WTC11 (cell line): ENCODE data around the gene RNF10. TPM values are rescaled to one million over a fixed set of nuclear protein-coding genes. Genes with fewer than 3 reads are reported as not detected.

Experiments
- ATAC-seq: fragments of 200-7000 bp; cut with Tn5 transposase; 2 replicates; pipeline ENCODE4 v1.10.0; 2021; ENCODE audit warnings: mild to moderate bottlenecking, moderate library complexity
- CTCF ChIA-PET: fragments of 300-600 bp; sonication (Branson Sonifier 250); formaldehyde crosslinking; loops from one replicate; lab custom pipeline; 2021; ENCODE audit warnings: antibody characterized with exemption; lab: Charles Lee
- POLR2A ChIA-PET: fragments of 350-600 bp; sonication (Branson Sonifier 250); formaldehyde crosslinking; loops from one replicate; lab custom pipeline; 2021; ENCODE audit warnings: antibody characterized with exemption; lab: Charles Lee
- DNase-seq: peaks from one replicate; pipeline ENCODE4 v3.0.0; 2021; ENCODE audit warnings: low spot score
- H3K27ac Mint-ChIP-seq: 2 replicates; pipeline ENCODE4 v1.8.0; 2021; ENCODE audit warnings: mixed read lengths
- H3K27me3 Mint-ChIP-seq: 2 replicates; pipeline ENCODE4 v1.8.0; 2021; ENCODE audit warnings: low read depth, mild to moderate bottlenecking, moderate library complexity, mixed read lengths
- H3K36me3 Mint-ChIP-seq: 2 replicates; pipeline ENCODE4 v1.8.0; 2021; ENCODE audit warnings: mixed read lengths
- H3K4me1 Mint-ChIP-seq: 2 replicates; pipeline ENCODE4 v1.8.0; 2022; ENCODE audit warnings: mixed read lengths
- H3K4me3 Mint-ChIP-seq: 2 replicates; pipeline ENCODE4 v1.8.0; 2021; ENCODE audit warnings: mild to moderate bottlenecking, moderate library complexity, mixed read lengths
- H3K9me3 Mint-ChIP-seq: 2 replicates; pipeline ENCODE4 v1.8.0; 2021; ENCODE audit warnings: mixed read lengths
- ATF1 ChIP-seq: sonication (generic); formaldehyde crosslinking; IDR thresholded peaks from 2 replicates; pipeline ENCODE4 v1.8.1; 2023; ENCODE audit warnings: mild to moderate bottlenecking, moderate library complexity, missing genetic modification reagents
- ATF6 ChIP-seq: sonication (generic); formaldehyde crosslinking; IDR thresholded peaks from 2 replicates; pipeline ENCODE4 v1.8.1; 2023; ENCODE audit warnings: mild to moderate bottlenecking, missing genetic modification reagents
- CBFB ChIP-seq: sonication (generic); formaldehyde crosslinking; IDR thresholded peaks from 2 replicates; pipeline ENCODE4 v1.8.1; 2022; ENCODE audit warnings: mild to moderate bottlenecking, low read depth, missing genetic modification reagents
- CDX4 ChIP-seq: fragments of 250-450 bp; sonication (Bioruptor Pico); IDR thresholded peaks from 2 replicates; pipeline ENCODE4 v1.9.0; 2021; ENCODE audit warnings: moderate library complexity, mild to moderate bottlenecking, inconsistent platforms, borderline replicate concordance
- CREM ChIP-seq: sonication (generic); formaldehyde crosslinking; IDR thresholded peaks from 2 replicates; pipeline ENCODE4 v1.8.1; 2022; ENCODE audit warnings: mild to moderate bottlenecking, missing genetic modification reagents, moderate library complexity
- E2F1 ChIP-seq: sonication (generic); formaldehyde crosslinking; IDR thresholded peaks from 2 replicates; pipeline ENCODE4 v1.8.0; 2022; ENCODE audit warnings: mild to moderate bottlenecking, missing genetic modification reagents
- FOXP1 ChIP-seq: sonication (generic); formaldehyde crosslinking; IDR thresholded peaks from 2 replicates; pipeline ENCODE4 v1.8.0; 2022; ENCODE audit warnings: missing genetic modification reagents, mild to moderate bottlenecking, moderate library complexity, borderline replicate concordance
- GTF2I ChIP-seq: fragments of 250-450 bp; sonication (Bioruptor Pico); conservative IDR thresholded peaks from 2 replicates; pipeline ENCODE4 v1.4.0; 2021; ENCODE audit warnings: mild to moderate bottlenecking
- KAT7 ChIP-seq: sonication (generic); formaldehyde crosslinking; IDR thresholded peaks from 2 replicates; pipeline ENCODE4 v1.8.1; 2023; ENCODE audit warnings: missing genetic modification reagents, mild to moderate bottlenecking, borderline replicate concordance
- NR2C2 ChIP-seq: sonication (generic); formaldehyde crosslinking; IDR thresholded peaks from 2 replicates; pipeline ENCODE4 v1.8.0; 2022; ENCODE audit warnings: mild to moderate bottlenecking, missing genetic modification reagents
- NR3C1 ChIP-seq: sonication (generic); formaldehyde crosslinking; conservative IDR thresholded peaks from 2 replicates; pipeline ENCODE4 v1.8.1; 2023; ENCODE audit warnings: low read depth, mild to moderate bottlenecking, missing genetic modification reagents
- SMAD3 ChIP-seq: sonication (generic); formaldehyde crosslinking; IDR thresholded peaks from 2 replicates; pipeline ENCODE4 v1.8.0; 2022; ENCODE audit warnings: missing genetic modification reagents, mild to moderate bottlenecking, borderline replicate concordance
- USF1 ChIP-seq: sonication (generic); formaldehyde crosslinking; IDR thresholded peaks from 2 replicates; pipeline ENCODE4 v1.8.0; 2022; ENCODE audit warnings: mild to moderate bottlenecking, missing genetic modification reagents
- ZNF121 ChIP-seq: sonication (generic); formaldehyde crosslinking; IDR thresholded peaks from 2 replicates; pipeline ENCODE4 v1.8.0; 2023; ENCODE audit warnings: missing genetic modification reagents
- ZNF416 ChIP-seq: fragments of 250-450 bp; sonication (Bioruptor Pico); IDR thresholded peaks from 2 replicates; pipeline ENCODE4 v1.9.0; 2021; ENCODE audit warnings: mild to moderate bottlenecking, inconsistent platforms
- total RNA-seq: library from RNA; stranded (reverse); gene quantifications from 3 replicates; pipeline ENCODE4 v1.2.3, GENCODE V29; 2021
- TF ChIP-seq, protein P1 (sequence below): sonication (generic); formaldehyde crosslinking; IDR thresholded peaks from 2 replicates; pipeline ENCODE4 v1.8.1; 2023; ENCODE audit warnings: mild to moderate bottlenecking, missing genetic modification reagents
- TF ChIP-seq, protein P2 (sequence below): fragments of 250-450 bp; sonication (Bioruptor Pico); IDR thresholded peaks from 2 replicates; pipeline ENCODE4 v1.9.0; 2021; ENCODE audit warnings: mild to moderate bottlenecking
- TF ChIP-seq, protein P3 (sequence below): sonication (generic); formaldehyde crosslinking; IDR thresholded peaks from 2 replicates; pipeline ENCODE4 v1.8.0; 2022; ENCODE audit warnings: mild to moderate bottlenecking, missing genetic modification reagents
- TF ChIP-seq, protein P4 (sequence below): sonication (generic); formaldehyde crosslinking; IDR thresholded peaks from 2 replicates; pipeline ENCODE4 v1.8.1; 2023; ENCODE audit warnings: mild to moderate bottlenecking, missing genetic modification reagents, moderate library complexity

RNF10 gene
- total RNA-seq, 1 experiment from 2014 or later, result 160 TPM

GRCh38 chr12:120620624-120621023 lies 86.5 kb downstream of the RNF10 start:
- CTCF ChIA-PET, result interaction anchor here (1.1 kb wide), 1 partner anchor 118 kb away, joined by 3 read pairs; no protein-coding TSS in a partner anchor
- H3K27me3 Mint-ChIP-seq, result peaks cover 2% of the 10 kb centered on the region; the same call in 1 of the 2 replicates
- no peak for DNase-seq
- no peak overlapping the region for H3K4me3 Mint-ChIP-seq
- no peak for TF ChIP-seq ATF1
- TF ChIP-seq FOXP1 (CRISPR knock-in tag), result no peak
- TF ChIP-seq, protein P1, sequence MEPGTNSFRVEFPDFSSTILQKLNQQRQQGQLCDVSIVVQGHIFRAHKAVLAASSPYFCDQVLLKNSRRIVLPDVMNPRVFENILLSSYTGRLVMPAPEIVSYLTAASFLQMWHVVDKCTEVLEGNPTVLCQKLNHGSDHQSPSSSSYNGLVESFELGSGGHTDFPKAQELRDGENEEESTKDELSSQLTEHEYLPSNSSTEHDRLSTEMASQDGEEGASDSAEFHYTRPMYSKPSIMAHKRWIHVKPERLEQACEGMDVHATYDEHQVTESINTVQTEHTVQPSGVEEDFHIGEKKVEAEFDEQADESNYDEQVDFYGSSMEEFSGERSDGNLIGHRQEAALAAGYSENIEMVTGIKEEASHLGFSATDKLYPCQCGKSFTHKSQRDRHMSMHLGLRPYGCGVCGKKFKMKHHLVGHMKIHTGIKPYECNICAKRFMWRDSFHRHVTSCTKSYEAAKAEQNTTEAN (CRISPR knock-in tag), result no peak
- TF ChIP-seq, protein P2, sequence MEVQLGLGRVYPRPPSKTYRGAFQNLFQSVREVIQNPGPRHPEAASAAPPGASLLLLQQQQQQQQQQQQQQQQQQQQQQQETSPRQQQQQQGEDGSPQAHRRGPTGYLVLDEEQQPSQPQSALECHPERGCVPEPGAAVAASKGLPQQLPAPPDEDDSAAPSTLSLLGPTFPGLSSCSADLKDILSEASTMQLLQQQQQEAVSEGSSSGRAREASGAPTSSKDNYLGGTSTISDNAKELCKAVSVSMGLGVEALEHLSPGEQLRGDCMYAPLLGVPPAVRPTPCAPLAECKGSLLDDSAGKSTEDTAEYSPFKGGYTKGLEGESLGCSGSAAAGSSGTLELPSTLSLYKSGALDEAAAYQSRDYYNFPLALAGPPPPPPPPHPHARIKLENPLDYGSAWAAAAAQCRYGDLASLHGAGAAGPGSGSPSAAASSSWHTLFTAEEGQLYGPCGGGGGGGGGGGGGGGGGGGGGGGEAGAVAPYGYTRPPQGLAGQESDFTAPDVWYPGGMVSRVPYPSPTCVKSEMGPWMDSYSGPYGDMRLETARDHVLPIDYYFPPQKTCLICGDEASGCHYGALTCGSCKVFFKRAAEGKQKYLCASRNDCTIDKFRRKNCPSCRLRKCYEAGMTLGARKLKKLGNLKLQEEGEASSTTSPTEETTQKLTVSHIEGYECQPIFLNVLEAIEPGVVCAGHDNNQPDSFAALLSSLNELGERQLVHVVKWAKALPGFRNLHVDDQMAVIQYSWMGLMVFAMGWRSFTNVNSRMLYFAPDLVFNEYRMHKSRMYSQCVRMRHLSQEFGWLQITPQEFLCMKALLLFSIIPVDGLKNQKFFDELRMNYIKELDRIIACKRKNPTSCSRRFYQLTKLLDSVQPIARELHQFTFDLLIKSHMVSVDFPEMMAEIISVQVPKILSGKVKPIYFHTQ, result no peak
- no peak for TF ChIP-seq SMAD3 (CRISPR knock-in tag)
- TF ChIP-seq CDX4 (CRISPR knock-in tag), result no peak
- TF ChIP-seq E2F1 (CRISPR knock-in tag), result no peak
- TF ChIP-seq, all 79 proteins: peak for 0
- no peaks in the 10 kb centered on the region for H3K36me3 Mint-ChIP-seq
- POLR2A ChIA-PET, result no interaction called here
- peaks cover 4% of the 10 kb centered on the region; the same call in 1 of the 2 replicates for H3K9me3 Mint-ChIP-seq
- H3K27ac Mint-ChIP-seq, result no peak overlapping the region
- no peak for ATAC-seq
- H3K4me1 Mint-ChIP-seq, result peaks cover 13% of the 10 kb centered on the region

DNA sequence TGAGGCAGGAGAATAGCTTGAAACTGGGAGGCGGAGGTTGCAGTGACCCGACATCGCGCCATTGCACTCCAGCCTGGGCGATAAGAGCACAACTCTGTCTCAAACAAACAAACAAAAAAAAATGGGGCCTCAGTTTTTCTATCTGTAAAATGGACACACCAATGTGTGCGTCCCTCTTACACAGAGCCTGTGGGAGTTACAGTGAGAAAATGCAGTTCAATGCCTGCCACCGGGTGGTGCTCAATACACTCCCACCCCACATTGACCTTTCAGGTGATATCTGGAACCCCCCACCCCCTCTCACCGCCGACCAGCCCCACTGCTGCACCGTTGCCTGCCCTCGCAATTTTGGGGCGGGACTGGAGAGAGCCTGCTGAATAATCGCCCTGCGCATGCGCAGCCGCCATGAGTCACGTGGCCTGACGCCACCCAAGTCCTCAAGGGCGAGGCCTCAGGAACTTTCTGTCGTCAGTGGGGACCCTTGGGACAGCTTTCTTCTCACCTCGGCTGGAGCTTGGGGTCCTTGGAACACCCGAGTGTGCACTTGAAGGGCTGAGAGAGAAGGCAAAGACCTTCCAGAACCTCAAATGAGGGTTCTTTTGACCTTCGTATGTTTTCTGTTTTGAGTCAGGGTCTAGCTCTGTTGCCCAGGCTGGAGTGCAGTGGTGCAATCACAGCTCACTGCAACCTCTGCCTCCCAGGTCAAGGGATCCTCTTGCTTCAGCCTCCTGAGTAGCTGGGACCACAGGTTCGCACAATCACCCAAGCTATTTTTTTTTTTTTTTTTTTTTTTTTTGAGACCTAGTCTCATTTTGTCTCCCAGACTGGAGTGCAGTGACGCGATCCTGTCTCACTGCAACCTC lies 91.6 kb downstream of the RNF10 start:
- ATAC-seq, result peak; percentile 54
- TF ChIP-seq NR3C1 (CRISPR knock-in tag) (no peak), GTF2I (CRISPR knock-in tag) (peak; percentile 67; the same call in 1 of the 2 replicates), KAT7 (CRISPR knock-in tag) (no peak), CBFB (CRISPR knock-in tag) (no peak), ATF6 (CRISPR knock-in tag) (no peak), USF1 (peak; percentile 49), ZNF121 (CRISPR knock-in tag) (peak; percentile 90), NR2C2 (no peak), ZNF416 (CRISPR knock-in tag) (no peak), CREM (CRISPR knock-in tag) (no peak)
- TF ChIP-seq, protein P3, sequence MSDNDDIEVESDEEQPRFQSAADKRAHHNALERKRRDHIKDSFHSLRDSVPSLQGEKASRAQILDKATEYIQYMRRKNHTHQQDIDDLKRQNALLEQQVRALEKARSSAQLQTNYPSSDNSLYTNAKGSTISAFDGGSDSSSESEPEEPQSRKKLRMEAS (CRISPR knock-in tag), result peak; percentile 40; the same call in 1 of the 2 replicates
- TF ChIP-seq, protein P4, sequence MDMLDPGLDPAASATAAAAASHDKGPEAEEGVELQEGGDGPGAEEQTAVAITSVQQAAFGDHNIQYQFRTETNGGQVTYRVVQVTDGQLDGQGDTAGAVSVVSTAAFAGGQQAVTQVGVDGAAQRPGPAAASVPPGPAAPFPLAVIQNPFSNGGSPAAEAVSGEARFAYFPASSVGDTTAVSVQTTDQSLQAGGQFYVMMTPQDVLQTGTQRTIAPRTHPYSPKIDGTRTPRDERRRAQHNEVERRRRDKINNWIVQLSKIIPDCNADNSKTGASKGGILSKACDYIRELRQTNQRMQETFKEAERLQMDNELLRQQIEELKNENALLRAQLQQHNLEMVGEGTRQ (CRISPR knock-in tag), result peak; percentile 55; the same call in 1 of the 2 replicates
- peaks cover 6% of the 10 kb centered on the region for H3K4me1 Mint-ChIP-seq
- no peaks in the 10 kb centered on the region for H3K9me3 Mint-ChIP-seq
- ChIA-PET POLR2A (interaction anchor here (0.7 kb wide), 1 partner anchor 44 kb away, joined by 3 read pairs; the partner anchor contains the start of gene POP5), CTCF (interaction anchor here (0.6 to 9.9 kb wide), 11 partner anchors 11 to 347 kb away, joined by 3 to 79 read pairs (median 3); partner anchors contain the start of genes CABP1 and POP5)
- H3K27ac Mint-ChIP-seq, result no peak overlapping the region
- H3K27me3 Mint-ChIP-seq, result no peaks in the 10 kb centered on the region
- H3K4me3 Mint-ChIP-seq, result no peak overlapping the region
- DNase-seq, result peak; percentile 69
- no peaks in the 10 kb centered on the region for H3K36me3 Mint-ChIP-seq
